Tibial nerve (tissue), 3 donors: Measurements from ENCODE around the gene UQCR11.

Experiments
- POLR2A ChIP-seq, 2 donors: fragments of 450-650 bp; IDR thresholded peaks; one replicate each; pipeline ENCODE4 v1.6.1; 2017; ENCODE audit warnings: antibody characterized with exemption in 2 of 2, mild to moderate bottlenecking in 2 of 2, moderate library complexity in 2 of 2
- TF ChIP-seq, protein P1 (sequence below), 5 experiments: fragments of 200-600 bp in 3 of 5; fragments of 450-650 bp in 2 of 5; sonication (generic) in 3 of 5; IDR thresholded peaks; one replicate each; pipeline ENCODE4 v1.5.1; 2016 to 2019; ENCODE audit warnings: antibody characterized with exemption in 5 of 5, mild to moderate bottlenecking in 3 of 5, moderate library complexity in 2 of 5

DNA sequence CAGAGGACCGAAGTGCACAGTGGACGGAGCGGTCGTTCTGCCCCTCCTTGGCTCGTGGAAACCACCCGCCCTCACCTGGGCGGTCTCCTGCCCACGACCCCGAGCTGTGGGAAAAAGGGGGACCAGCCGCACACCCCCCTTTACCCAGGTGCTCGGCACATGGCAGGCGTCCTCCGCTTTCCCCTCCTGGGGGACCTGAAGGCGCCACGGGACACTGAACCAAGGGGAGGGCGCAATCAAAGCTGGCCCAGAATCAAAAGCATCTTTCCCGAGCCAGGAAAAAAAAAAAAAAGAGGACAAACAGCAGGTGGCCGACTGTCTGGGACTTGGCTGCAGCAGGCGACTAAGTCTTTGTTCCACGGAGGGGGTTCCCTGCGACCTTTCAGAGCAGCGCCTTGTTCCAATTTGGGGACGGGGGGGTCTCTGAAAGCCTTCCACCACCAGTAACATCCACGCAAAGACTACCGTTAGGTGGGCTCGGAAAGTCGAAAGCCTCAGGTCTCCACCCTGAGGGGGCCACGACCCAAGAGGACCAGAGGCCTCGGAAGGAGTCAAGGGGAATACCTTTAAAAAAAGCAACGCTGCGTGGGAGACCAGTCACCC is 13.7 kb downstream of the UQCR11 start:
- TF ChIP-seq POLR2A (IDR thresholded peaks at IDR 0.05) = no peak
- TF ChIP-seq, protein P1, sequence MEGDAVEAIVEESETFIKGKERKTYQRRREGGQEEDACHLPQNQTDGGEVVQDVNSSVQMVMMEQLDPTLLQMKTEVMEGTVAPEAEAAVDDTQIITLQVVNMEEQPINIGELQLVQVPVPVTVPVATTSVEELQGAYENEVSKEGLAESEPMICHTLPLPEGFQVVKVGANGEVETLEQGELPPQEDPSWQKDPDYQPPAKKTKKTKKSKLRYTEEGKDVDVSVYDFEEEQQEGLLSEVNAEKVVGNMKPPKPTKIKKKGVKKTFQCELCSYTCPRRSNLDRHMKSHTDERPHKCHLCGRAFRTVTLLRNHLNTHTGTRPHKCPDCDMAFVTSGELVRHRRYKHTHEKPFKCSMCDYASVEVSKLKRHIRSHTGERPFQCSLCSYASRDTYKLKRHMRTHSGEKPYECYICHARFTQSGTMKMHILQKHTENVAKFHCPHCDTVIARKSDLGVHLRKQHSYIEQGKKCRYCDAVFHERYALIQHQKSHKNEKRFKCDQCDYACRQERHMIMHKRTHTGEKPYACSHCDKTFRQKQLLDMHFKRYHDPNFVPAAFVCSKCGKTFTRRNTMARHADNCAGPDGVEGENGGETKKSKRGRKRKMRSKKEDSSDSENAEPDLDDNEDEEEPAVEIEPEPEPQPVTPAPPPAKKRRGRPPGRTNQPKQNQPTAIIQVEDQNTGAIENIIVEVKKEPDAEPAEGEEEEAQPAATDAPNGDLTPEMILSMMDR (IDR thresholded peaks at IDR 0.05) = no peak
